ENCODE results near the gene DHX8. TPM values are rescaled to one million over a fixed set of nuclear protein-coding genes. Genes with fewer than 3 reads are reported as not detected.

DHX8 gene
- total RNA-seq, 4 donors from 2014 or later: 31.7 to 35.1 (median 33.4) TPM

DNA sequence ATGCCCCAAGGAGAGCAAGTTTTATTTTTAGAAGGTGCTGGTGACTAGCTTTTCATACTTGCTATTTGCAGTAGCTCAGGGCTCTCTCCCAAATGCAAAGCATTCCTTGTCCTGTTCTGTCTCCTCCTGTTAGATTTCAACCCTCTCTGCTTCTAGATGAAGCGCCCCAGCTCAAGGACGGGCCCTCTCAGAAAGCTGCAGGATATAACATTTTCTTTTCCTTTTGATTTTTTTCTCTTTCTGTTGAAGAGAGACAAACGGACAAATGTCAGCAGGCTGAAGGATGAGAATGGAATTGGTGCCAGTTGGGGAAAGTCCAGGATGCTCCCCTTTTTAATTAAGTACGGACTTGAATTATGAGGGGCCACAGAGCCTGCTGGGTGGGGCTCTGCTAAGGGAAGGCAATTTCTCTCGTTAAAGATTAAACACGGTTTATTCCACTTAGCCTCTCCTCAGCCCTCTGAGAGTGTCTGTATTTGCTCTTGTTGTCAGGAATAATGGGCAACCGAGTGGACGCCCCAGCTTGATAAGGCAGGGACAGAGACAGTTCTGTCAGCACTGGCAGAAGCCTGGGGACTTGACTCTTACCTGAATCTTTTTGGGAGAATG is 68.6 kb downstream of the DHX8 start:
- Histone ChIP-seq H3K4me1 (peaks cover 5 to 9% (median 7%) of the 10 kb centered on the region in 4 donors), H3K36me3 (no peaks in the 10 kb centered on the region), H3K4me3 (no peak overlapping the region), H3K9me3 (no peaks in the 10 kb centered on the region), H3K27me3 (peaks cover 0 to 26% (median 2%) of the 10 kb centered on the region in 4 donors), H3K27ac (replicated peaks in 1 of 4) (no peak overlapping the region)
- DNase-seq (ENCODE audit: extremely low spot score): no peak
- TF ChIP-seq EP300 (IDR thresholded peaks at IDR 0.05) (no peak), CTCF (IDR thresholded peaks at IDR 0.05) (no peak), POLR2A (IDR thresholded peaks at IDR 0.05; ENCODE audit: low read depth) (no peak), POLR2AphosphoS5 (IDR thresholded peaks at IDR 0.05) (no peak)
- WGBS: 60% methylated on average over 8 of the region's 8 CpGs
- intact Hi-C loops (cut with DNase I): no loop called here

GRCh38 chr17:43553573-43553972 is 69.8 kb downstream of the DHX8 start:
- WGBS: 44% methylated on average over 2 of the region's 2 CpGs
- Histone ChIP-seq H3K27ac (replicated peaks in 1 of 4) (no peak overlapping the region), H3K36me3 (no peaks in the 10 kb centered on the region), H3K9me3 (no peaks in the 10 kb centered on the region), H3K4me3 (no peak overlapping the region), H3K27me3 (peaks cover 0 to 14% (median 0%) of the 10 kb centered on the region in 4 donors), H3K4me1 (peaks cover 5 to 9% (median 7%) of the 10 kb centered on the region in 4 donors)
- no peak for DNase-seq (ENCODE audit: extremely low spot score)
- intact Hi-C loops (cut with DNase I): no loop called here
- TF ChIP-seq POLR2A (IDR thresholded peaks at IDR 0.05; ENCODE audit: low read depth) (no peak), CTCF (IDR thresholded peaks at IDR 0.05) (no peak), EP300 (IDR thresholded peaks at IDR 0.05) (no peak), POLR2AphosphoS5 (IDR thresholded peaks at IDR 0.05) (no peak)

DNA sequence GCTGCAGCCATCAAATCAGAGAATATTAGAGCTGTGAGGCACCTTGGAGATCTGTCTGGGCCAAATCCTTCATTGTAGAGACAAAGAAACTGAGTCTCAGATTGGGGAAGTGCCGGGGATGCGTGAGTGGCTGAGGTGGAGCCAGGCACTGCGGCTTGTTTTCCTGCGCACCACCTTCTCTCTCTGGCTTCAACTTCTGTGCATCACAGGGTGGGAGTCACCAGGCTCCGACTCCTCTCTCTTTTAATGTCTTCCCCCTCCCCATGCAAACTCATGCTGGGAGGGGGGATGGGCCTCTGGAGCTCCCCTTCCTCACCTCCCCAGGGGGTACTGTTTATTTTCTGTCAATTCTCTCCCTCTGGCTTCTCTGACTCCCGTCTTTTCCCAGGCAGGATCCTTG is 71.1 kb downstream of the DHX8 start:
- no peak for DNase-seq (ENCODE audit: extremely low spot score)
- Histone ChIP-seq H3K27me3 (peaks cover 0 to 2% (median 0%) of the 10 kb centered on the region in 4 donors), H3K36me3 (no peaks in the 10 kb centered on the region), H3K4me1 (peaks cover 5 to 9% (median 7%) of the 10 kb centered on the region in 4 donors), H3K27ac (replicated peaks in 1 of 4) (no peak overlapping the region), H3K9me3 (no peaks in the 10 kb centered on the region), H3K4me3 (no peak overlapping the region)
- WGBS: 71% methylated on average over 6 of the region's 6 CpGs
- TF ChIP-seq EP300 (IDR thresholded peaks at IDR 0.05) (no peak), CTCF (IDR thresholded peaks at IDR 0.05) (no peak), POLR2A (IDR thresholded peaks at IDR 0.05; ENCODE audit: low read depth) (no peak), POLR2AphosphoS5 (IDR thresholded peaks at IDR 0.05) (no peak)
- intact Hi-C loops (cut with DNase I): no loop called here

- intact Hi-C loops (cut with DNase I): no loop called here
- Histone ChIP-seq H3K27ac (replicated peaks in 1 of 4) (no peak overlapping the region), H3K4me3 (no peak overlapping the region), H3K9me3 (no peaks in the 10 kb centered on the region), H3K36me3 (no peaks in the 10 kb centered on the region), H3K4me1 (peaks cover 5 to 9% (median 7%) of the 10 kb centered on the region in 4 donors), H3K27me3 (no peaks in the 10 kb centered on the region)
- no peak for DNase-seq (ENCODE audit: extremely low spot score)
- WGBS: 71% methylated on average over 5 of the region's 5 CpGs
- TF ChIP-seq POLR2AphosphoS5 (IDR thresholded peaks at IDR 0.05): no peak
- TF ChIP-seq POLR2A (IDR thresholded peaks at IDR 0.05; ENCODE audit: low read depth): no peak
- TF ChIP-seq EP300 (IDR thresholded peaks at IDR 0.05): no peak
- no peak for TF ChIP-seq CTCF (IDR thresholded peaks at IDR 0.05)
These were observed 72.5 kb downstream of the DHX8 start for GRCh38 chr17:43556292-43556691.

DNA sequence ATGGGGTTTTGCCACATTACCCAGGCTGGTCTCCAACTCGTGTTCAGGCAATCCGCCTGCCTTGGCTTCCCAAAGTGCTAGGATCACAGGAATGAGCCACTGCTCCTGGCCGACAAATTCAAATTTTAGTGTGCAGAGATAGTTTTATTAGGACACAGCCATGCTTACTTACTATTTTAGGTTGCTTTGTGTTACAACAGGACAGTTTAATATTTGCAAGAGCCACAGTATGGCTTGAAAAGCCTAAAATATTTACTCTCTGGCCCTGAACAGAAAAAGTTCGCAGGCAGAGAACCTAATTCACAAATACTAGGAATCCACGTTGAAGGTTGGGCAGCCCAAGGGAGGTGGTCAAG is 75.0 kb downstream of the DHX8 start:
- 87% methylated on average over 5 of the region's 5 CpGs for WGBS
- Histone ChIP-seq H3K9me3 (no peaks in the 10 kb centered on the region), H3K27me3 (peaks cover 0 to 15% (median 0%) of the 10 kb centered on the region in 4 donors), H3K4me1 (peaks cover 4 to 15% (median 13%) of the 10 kb centered on the region in 4 donors), H3K36me3 (no peaks in the 10 kb centered on the region), H3K27ac (replicated peaks in 1 of 4) (no peak overlapping the region), H3K4me3 (no peak overlapping the region)
- no peak for DNase-seq (ENCODE audit: extremely low spot score)
- intact Hi-C loops (cut with DNase I): no loop called here
- TF ChIP-seq EP300 (IDR thresholded peaks at IDR 0.05): no peak
- TF ChIP-seq CTCF (IDR thresholded peaks at IDR 0.05): no peak
- TF ChIP-seq POLR2A (IDR thresholded peaks at IDR 0.05; ENCODE audit: low read depth): no peak
- TF ChIP-seq POLR2AphosphoS5 (IDR thresholded peaks at IDR 0.05): no peak

Data from esophagus muscularis mucosa (tissue), 4 donors.